CD4-positive, alpha-beta T cell treated with Interleukin-4 for 4 hours (primary cell): Measurements from ENCODE around the gene CD74.
"Not testable (repeated sequence)": the region's sequence is repeated elsewhere in the genome, so short reads cannot be mapped to it uniquely, and the experiment has no call there.

Experiments
- DNase-seq: peaks from one replicate; pipeline ENCODE4 v3.0.0-alpha.2; 2020

CD74 gene

DNA sequence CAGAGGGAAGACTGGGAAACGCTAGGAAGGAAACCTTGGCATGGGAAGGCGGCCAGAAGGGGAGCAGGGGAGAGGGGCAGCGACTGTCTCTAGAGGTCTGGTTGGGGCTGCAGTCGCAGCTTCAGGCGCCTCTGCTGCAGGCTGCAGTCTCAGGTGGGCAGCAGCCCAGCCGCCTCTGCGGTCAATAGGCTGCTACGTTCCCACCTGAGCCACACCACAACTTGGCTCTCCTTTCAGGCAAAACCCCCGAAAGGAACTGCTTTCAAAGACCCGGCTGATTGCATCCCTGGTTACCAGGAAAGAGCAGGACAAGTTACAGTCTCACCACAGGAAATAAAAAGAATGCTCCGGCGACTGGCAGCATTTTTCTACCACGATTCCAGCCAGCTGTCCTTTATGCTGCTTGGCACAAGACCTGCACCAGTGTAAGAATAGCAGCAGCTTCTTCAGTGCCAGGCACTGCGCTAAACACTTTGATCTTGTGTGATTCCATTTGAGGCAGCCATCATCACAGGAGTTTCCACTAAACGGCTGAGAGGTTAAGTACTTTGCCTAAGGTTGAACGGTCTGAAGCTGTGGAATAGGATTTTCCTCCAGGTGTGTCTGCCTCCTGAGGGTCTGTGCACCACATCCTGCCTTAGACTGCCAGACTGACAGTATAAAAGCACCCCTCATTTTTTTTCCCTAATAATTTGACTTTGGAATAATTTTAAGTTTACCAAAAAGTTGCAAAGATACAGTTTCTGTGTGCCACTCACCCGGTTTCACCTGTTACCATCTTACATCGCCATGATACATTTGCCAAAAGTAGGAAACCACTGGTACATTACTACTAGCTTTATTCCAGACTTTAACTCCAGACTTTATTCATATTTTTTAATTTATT is 29.3 kb upstream of the CD74 start:
- DNase-seq: no peak

DNA sequence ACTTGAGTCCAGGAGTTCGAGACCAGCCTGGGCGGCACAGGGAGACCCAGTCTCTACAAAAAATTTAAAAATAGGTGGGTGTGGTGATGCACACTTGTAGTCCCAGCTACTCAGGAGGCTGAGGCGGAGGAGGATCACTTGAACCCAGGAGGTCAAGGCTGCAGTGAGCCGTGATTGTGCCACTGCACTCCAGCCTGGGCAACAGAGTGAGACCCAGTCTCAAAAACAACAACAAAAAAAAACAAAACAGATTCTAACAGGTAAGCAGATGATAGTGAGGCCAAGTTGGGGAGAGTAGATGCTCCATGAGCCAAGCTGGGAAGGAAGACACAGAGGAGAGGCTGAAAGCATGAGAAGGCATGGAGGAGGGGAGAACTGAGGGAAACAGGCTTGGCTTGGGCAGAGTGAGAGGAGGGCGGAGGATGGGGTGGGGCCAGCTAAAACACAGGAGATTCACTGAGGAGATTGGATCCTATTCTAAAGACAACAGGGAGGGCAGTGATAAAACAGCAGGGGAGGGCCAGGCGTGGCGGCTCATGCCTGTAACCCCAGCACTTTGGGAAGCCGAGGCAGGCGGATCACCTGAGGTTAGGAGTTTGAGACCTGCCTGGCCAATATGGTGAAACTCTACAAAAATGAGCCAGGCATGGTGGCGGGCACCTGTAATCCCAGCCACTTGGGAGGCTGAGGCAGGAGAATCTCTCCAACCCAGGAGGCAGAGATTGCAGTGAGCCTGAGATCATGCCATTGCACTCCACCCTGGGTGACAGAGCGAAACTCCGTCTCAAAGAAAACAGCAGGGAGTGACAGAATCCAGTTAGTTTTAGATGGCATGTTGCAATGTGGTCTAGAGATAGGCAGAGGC is 28.5 kb upstream of the CD74 start:
- no peak for DNase-seq

DNA sequence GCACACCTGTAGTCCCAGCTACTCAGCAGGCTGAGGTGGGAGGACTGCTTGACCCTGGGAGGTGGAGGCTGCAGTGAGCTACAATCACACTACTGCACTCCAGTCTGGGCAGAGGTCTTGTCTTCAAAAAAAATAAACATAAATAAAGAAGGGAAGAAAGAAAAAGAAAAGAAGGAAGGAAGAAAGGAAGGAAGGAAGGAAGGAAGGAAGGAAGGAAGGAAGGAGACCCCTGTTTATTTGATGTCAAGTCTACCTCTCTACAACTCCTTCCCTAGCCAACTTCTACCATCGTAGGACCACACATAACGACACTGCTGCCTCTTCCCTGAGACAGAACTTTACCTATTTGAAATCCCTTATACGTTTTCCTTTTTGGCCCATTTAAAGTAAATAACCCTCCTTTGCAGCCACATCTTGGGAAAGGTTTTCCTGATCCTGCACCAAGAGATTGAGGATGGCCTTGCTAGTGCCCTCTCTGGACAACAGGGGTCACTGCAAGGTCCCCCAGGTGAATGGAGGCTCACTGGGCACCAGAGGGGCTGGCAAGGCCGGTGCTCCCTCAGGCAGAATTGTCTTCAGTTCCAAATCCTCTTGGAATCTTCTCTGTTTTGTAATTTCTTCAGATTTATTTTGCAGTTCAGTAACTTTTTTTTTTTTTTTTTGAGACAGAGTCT is 26.3 kb upstream of the CD74 start:
- no peak for DNase-seq

DNA sequence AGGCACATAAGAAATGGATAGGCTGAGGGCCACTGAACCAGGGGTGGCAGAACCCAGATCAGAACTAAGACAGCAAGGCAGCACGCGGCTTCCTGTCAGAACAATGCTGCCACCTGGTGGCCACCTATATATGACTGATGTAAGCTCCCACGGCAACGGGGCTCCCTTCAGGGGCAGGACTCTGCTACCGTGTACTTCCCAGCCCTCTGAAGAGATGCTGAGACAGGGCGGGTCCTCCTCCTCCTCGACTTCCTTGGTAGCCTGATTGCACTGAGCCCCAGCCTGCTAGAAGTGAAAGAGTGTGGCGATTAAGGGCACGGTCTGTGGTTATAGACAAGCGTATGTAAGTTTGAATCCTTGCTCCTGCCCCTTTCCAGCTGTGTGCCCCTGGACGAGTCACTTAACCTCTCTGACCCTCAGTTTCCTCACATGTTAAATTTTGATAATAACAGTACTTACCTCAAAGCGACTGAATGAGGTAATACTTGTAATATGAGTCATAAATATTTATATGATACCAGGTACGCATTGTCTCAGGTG is 23.5 kb upstream of the CD74 start:
- peak; percentile 89 for DNase-seq

DNA sequence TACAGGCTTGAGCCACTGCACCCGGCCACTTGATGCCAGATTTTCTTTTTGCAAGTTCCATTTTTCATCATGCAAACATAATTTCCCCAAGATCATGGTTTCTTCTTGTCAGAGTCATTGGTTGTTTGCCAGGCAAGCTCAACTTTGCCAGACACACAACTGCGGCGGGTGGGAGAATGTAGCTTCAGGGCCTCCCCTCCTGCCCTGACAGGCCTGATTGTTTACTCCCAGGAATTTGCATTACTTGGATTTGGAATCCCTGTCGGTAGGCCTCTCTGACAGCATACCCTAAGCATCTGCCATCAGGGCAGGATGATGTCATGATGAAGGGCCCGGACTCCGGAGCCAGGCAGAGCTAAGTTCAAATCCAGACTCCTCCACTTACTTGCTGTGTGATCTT is 21.8 kb upstream of the CD74 start:
- DNase-seq: no peak

DNA sequence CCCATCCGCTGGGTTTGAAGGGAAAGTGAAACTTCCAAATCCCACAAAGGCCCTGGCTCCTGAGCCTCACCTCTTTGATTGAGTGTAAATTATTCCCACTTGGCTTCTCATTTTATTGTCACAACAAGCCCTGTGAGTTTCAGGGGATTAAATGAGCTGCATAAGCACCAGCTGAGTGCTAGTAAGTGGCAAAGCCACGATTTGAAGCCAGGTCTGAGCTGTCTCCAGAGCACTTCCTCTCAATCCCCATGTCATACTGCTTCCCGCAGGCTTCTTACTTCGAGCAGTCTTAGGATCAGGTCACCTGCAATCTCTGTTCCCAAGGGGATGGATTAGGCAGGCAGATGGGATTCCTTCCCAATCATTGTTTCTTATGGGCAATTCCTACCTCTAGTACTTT is 18.9 kb upstream of the CD74 start:
- DNase-seq: no peak

DNA sequence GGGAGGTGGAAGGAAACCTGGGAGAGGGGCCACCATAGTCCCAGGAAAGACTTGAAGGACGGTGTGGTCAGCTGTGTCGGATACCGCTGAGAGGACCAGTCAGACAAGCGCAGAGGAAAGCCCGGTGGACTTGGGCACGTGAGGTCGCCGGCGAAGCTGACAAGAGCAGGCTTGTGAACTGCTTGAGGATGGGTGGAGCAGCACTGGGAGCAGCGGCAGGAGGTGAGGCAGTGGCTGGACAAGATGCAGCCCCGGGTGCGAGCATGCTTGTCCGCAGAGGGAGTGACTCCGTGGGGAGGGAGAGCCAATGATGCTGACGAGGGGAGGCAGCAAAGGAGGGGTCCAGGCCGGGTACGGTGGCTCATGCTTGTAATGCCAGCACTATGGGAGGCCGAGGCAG is 18.3 kb upstream of the CD74 start:
- no peak for DNase-seq

DNA sequence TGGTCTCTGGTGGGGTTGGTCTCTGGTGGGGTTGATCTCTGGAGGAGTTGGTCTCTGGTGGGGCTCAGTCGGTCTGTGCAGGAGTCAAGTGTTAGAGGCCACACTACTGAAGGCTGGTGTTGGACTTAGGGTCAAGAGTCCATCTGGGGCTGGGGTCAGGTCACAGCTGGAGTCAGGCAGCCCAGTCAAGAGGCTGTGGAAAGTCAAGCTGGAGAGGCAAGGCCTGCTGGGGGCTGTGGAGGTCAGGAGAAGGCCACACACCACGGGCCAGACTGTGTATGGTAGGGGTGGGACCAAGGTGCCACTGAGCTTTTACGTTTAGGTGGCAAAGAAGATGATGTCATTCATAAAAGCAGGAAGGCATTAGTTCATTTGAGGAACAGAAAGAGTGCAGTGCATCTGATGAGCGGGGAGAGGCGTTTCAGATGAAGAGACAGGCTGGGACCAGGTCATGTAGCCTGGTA is 16.7 kb upstream of the CD74 start:
- no peak for DNase-seq

DNA sequence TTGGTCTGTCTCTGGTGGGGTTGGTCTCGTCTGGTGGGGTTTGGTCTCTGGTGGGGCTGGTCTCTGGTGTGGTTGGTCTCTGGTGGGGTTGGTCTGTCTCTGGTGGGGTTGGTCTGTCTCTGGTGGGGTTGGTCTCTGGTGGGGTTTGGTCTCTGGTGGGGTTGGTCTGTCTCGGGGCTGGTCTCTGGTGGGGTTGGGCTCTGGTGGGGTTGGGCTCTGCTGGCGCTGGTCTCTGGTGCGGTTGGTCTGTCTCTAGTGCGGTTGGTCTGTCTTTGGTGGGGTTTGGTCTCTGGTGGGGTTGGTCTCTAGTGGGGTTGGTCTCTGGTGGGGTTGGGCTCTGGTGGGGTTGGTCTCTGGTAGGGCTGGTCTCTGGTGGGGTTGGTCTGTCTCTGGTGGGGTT is 16.3 kb upstream of the CD74 start:
- DNase-seq: no peak

DNA sequence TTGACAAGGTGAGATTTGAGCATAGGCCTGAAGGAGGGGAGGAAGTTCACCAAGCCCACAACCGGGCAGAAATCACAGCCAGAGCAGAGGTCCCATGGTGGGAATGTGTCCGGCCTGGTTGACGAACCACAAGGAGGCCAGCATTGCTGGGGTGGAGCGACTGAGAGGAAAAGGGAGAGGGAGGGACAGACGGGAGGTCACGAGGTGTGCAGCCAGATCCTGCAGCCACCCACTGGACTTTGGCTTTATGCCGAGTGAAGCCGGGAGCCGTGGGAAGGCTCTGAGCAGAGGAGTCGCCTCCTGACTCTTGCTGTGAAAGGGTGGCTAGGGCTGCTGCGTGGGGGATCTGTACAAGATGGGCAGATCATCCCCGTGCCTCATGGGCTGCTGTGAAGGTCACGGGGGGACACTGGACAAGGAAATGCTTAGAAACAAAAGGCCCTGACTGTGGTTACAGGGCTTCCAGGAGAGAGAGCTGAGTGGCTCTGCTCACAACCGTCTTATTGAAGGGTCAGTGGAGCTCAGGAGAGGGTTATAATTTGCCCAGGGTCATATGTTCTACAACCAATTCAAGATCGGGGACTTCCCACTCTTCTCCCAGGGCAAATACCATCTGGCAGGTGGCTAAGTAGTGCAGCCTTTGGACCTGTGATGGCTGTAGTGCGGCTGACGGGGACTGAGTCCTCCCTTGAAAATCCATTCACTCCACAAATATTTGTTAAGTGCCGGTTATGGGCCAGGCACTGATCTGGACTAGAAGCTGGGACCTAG is 15.6 kb upstream of the CD74 start:
- no peak for DNase-seq

DNA sequence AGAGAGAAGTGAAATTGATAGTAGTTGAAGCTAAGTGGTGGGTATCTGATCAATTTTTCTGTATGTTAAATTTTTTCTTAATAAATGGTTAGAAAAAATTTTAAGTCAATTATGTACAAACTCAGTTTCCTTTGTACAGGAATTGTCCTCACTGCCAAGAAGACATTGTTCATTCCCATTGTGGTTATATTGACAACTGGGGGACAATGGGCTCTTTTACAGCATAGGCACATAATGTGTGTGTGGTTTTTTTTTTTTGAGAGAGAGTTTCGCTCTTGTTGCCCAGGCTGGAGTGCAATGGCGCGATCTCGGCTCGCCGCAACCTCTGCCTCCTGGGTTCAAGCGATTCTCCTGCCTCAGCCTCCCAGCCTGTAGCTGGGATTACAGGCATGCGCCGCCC is 13.5 kb upstream of the CD74 start:
- not testable (repeated sequence) for DNase-seq

DNA sequence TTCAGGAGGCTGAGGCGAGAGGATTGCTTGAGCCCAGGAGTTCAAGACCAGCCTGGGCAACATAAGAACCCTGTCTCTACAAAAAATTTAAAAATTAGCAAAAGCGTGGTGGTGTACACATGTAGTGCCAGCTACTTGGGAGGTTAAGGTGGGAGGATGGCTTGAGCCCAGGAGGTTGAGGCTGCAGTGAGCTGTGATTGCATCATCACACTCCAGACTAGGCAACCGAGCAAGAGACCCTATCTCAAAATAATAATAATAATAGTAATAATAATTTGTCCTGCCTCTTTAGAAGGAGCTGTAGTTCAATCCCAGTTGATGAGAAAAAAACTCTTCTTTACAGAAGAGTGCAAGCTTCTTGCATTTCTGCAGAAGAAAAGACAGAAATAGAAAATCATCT is 10.0 kb upstream of the CD74 start:
- no peak for DNase-seq

DNA sequence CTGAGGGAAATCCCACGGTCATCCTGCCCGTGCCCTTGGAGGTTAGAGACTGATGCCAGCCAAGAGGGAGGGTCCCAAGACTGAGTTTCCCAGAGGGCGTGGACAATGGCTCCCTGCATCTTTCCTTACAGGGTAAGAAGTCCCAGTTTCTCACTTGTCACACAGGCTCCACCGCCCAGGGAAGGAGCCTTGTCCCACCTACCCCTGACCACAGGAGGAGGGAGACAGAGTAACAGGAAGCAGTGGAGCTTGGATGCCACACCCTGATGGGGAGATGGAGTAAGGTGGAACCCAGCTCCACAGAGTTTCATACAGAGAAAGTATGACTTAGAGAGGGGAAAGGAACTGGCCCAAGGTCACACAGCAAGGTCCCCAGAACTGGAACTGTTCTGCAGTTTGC is 9.4 kb upstream of the CD74 start:
- no peak for DNase-seq

DNA sequence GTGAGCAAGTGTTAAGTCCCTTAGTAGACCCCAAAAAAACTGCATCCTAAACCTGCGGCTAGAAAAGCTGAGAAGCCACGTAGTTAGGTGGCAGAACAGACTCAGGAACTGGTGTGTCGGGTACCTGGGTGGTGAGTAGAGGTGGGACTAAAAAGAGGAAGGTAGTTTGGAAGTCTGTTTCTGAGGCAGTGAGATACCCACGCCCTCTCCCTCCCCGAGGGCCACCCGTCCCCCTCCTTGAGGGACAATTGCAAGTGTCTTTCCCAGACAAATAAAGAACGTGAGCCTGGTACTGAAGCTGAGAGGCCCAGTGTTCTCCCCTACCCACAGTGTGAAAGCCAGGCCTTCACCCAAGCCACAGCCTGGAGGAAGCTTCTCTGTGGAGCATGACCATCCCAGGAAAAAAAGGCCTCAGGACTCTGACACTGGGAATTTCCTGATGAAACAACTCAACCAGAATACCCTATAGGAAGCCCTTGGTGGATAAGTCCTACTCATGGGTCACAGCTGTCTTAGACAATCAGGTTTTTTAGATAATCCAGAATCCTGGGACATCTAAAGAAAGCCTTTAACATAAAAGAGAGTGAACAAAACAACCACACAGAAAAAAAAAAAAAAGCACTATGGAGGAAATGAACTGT is 7.0 kb upstream of the CD74 start:
- DNase-seq: no peak

DNA sequence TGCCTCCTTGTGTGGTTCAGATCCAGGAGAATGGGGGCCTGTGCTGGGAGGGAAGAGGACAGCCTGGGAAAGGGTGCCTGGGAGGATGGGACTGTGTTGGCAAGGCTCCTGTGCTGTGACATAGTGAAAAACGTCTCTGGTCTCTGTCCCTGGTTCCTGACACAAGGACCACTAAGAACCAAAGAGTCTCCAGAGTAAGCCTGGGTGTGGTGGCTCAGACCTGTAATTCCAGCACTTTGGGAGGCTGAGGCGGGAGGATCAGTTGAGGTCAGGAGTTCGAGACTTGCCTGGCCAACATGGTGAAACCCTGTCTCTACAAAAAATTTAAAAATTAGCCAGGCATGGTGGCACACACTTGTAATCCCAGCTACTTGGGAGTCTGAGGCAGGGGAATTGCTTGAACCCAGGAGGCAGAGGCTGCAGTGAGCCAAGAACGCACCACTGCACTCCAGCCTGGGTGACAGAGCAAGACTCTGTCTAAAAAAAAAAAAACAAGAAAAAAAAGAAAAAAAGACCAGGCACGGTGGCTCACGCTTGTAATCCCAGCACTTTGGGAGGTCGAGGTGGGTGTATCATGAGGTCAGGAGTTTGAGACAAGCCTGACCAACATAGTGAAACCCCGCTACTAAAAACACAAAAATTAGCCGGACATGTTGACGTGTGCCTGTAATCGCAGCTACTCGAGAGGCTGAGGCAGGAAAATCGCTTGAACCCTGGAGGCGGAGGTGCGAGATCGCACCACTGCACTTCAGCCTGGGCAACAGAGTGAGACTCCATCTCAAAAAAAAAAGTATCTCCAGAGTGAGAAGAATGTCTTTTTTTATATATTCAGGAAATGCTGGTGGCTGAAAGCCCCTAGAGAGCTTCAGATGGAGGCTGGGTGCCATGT is 1.4 kb upstream of the CD74 start:
- DNase-seq: not testable (repeated sequence)

DNA sequence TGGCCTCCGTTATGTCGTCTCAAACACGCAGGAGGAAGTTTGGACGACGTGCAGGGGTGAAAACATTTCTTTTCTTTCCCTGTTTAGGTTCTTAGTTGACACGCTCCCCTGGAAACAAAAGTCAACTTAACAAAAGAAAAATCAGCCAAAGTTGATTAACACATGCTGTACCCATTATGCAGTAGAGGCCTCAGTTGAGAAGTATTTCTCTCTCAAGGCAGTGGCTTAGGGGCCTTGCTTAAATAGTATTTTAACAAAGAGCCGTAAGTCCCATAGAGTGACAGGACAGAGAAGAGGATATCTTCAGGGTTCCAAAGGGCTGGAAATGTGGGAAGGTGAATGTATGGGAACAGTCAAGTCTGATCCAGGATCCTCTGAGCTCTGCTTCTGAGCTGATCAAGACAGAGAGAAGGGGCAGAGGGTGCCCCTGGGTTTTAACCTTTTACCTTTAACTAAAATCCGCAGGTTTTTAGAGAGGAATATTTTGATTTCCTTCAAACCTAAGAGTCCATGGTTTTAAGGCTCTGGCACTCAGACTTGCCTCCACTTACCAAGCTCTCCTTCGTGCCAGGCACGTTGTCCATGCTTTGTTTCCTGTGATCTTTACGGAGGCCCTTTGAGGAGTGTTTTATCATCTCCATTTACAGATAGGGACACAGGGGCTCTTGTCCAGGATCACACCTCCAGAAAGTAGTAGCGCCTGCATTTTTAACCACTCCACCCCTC is 629 bp upstream of the CD74 start:
- DNase-seq: no peak

DNA sequence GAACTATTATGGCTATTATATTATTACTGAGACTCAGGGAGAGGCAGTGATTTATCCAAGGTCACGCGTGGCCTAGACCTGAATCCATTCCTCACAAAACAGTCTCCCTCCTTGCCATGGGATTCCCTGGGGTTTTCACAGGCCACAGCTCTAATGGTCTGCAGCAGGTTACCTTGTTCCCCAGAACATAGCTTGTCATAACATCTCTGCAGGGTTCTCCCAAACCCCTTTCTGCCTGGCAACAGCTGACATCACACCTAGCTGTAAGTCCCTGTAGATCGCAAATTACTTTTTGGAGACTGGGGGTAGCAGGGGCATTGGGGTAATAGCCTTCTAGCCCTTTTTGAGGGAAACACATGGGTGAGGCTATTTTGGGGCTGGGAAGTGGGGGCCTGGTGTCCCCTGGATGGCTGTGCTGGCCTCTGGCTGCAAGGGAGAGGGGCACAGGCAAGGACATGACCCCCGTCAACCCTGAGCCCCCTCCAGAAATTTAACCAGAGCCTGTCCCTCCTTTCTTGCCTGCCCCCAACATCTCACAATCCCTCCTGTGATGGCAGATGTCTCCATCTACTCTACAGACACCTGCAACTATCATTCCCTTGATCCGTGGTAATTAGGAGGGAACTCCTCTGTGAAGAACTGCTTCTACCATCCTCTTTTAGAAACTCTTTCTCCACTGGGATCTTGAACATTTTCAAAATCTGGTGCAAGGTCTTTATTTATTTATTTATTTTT is 1.3 kb downstream of the CD74 start:
- DNase-seq: peak; percentile 71

DNA sequence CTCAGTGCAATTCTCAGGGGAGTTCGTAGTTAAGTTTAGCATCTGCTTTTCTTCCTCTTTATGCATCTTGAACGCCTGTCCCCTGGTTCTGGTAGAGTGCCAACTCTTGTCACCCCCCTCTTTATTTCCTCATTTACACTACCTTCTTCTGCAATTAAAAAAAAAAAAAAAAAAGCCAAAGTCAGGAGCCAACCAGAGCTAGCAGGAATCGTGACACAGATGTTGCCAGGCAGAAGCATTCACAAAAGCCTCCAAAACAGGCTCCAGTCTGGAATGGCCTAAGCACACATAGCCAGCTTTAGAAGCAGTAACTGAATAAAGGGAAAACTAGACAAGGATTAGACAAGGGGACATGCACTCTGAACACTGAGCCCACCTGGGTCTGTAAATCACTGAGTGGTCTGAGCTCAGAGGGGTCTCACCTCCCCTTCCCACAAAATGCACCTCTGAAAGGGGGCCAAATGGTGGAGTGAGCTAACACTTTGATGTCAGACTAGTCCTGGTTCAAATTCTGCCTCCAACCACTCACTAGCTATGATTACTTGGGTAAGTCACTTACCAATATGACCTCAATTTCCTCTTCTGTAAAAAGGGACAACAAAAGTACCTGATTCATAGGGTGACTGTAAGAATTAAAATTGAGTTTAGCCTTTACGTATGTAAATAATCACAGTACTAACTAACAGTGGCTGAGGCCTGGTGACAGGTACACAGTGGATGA is 2.0 kb downstream of the CD74 start:
- DNase-seq: peak; percentile 57
